Peyer's patch (tissue), 4 donors: ENCODE results near the gene EPHB4. TPM values are rescaled to one million over a fixed set of nuclear protein-coding genes. Genes with fewer than 3 reads are reported as not detected.

Source experiments
- DNase-seq, 3 donors: peaks; one replicate each; pipeline ENCODE4 v3.0.0-alpha.2; 2017 to 2019
- H3K27ac ChIP-seq, 4 donors: fragments of 200-600 bp; sonication (generic); one replicate each; pipeline ENCODE4 v1.5.1; 2016 to 2019
- H3K27me3 ChIP-seq, 2 donors: fragments of 200-600 bp; sonication (generic); one replicate each; pipeline ENCODE4 v1.5.1; 2019
- H3K36me3 ChIP-seq, 3 donors: fragments of 200-600 bp; sonication (generic); one replicate each; pipeline ENCODE4 v1.5.1; 2016 to 2019
- H3K4me1 ChIP-seq, 4 donors: fragments of 200-600 bp; sonication (generic); one replicate each; pipeline ENCODE4 v1.5.1; 2016 to 2019
- H3K4me3 ChIP-seq, 4 donors: fragments of 200-600 bp; sonication (generic); 1 replicate in 3 of 4; 2 replicates in 1 of 4; pipeline ENCODE4 v1.5.1; 2016 to 2019; ENCODE audit warnings: mild to moderate bottlenecking in 1 of 4
- H3K9me3 ChIP-seq, 4 donors: fragments of 200-600 bp; sonication (generic); one replicate each; pipeline ENCODE4 v1.5.1; 2016 to 2019; ENCODE audit warnings: mild to moderate bottlenecking in 1 of 4
- CTCF ChIP-seq, 6 experiments: fragments of 450-650 bp in 4 of 6; fragments of 200-600 bp in 2 of 6; sonication (generic) in 1 of 6; IDR thresholded peaks; one replicate each; pipeline ENCODE4 v1.5.1; 2017 to 2019; ENCODE audit warnings: antibody characterized with exemption in 6 of 6, mild to moderate bottlenecking in 3 of 6, moderate library complexity in 1 of 6
- POLR2A ChIP-seq, 2 donors: fragments of 450-650 bp; IDR thresholded peaks; one replicate each; pipeline ENCODE4 v1.5.1; 2017; ENCODE audit warnings: antibody characterized with exemption in 2 of 2, mild to moderate bottlenecking in 2 of 2, moderate library complexity in 2 of 2
- total RNA-seq, 4 donors: library from RNA; depleted of rRNA; stranded (reverse); fragments of >200 nt; gene quantifications; one replicate each; pipeline ENCODE4 v1.1.0, GENCODE V29; 2016

EPHB4 gene
- total RNA-seq, 4 donors from 2014 or later = 10.3 to 48.7 (median 31.7) TPM

GRCh38 chr7:100802951-100803350, 24.4 kb downstream of the EPHB4 start:
- H3K36me3 ChIP-seq = peaks cover 0 to 31% (median 0%) of the 10 kb centered on the region in 3 donors
- no peak for DNase-seq
- H3K27ac ChIP-seq = peak overlapping the region; percentile 22 to 72 (median 46)
- no peaks in the 10 kb centered on the region for H3K27me3 ChIP-seq
- peaks cover 0 to 43% (median 7%) of the 10 kb centered on the region in 4 donors for H3K4me1 ChIP-seq
- H3K4me3 ChIP-seq = peak overlapping the region in 1 of 4 donors; percentile 32
- TF ChIP-seq CTCF (IDR thresholded peaks at IDR 0.05) (no peak), POLR2A (IDR thresholded peaks at IDR 0.05) (no peak)
- H3K9me3 ChIP-seq = no peaks in the 10 kb centered on the region

GRCh38 chr7:100801833-100802568, 25.3 kb downstream of the EPHB4 start:
- H3K9me3 ChIP-seq = no peaks in the 10 kb centered on the region
- TF ChIP-seq CTCF (IDR thresholded peaks at IDR 0.05) = no peak
- TF ChIP-seq POLR2A (IDR thresholded peaks at IDR 0.05) = peak in 1 of 2 donors; percentile 38
- DNase-seq = peak in 2 of 3 donors; percentile 77 to 83
- peaks cover 0 to 43% (median 7%) of the 10 kb centered on the region in 4 donors for H3K4me1 ChIP-seq
- H3K27ac ChIP-seq = peak overlapping the region in 2 of 4 donors; percentile 57 to 59
- no peak overlapping the region for H3K4me3 ChIP-seq
- peaks cover 0 to 22% (median 0%) of the 10 kb centered on the region in 3 donors for H3K36me3 ChIP-seq
- H3K27me3 ChIP-seq = no peaks in the 10 kb centered on the region

GRCh38 chr7:100799037-100799896, 28.1 kb downstream of the EPHB4 start:
- TF ChIP-seq POLR2A (IDR thresholded peaks at IDR 0.05) (no peak), CTCF (IDR thresholded peaks at IDR 0.05) (peak; percentile 36 to 80 (median 70))
- no peaks in the 10 kb centered on the region for H3K36me3 ChIP-seq
- H3K27me3 ChIP-seq = no peaks in the 10 kb centered on the region
- H3K4me1 ChIP-seq = peaks cover 0 to 43% (median 7%) of the 10 kb centered on the region in 4 donors
- DNase-seq = peak; percentile 42 to 81 (median 72)
- H3K4me3 ChIP-seq = no peak overlapping the region
- H3K27ac ChIP-seq = no peak overlapping the region
- H3K9me3 ChIP-seq = no peaks in the 10 kb centered on the region

- Histone ChIP-seq H3K27ac (no peak overlapping the region), H3K36me3 (no peaks in the 10 kb centered on the region), H3K9me3 (no peaks in the 10 kb centered on the region), H3K4me1 (peaks cover 0 to 2% (median 0%) of the 10 kb centered on the region in 4 donors), H3K27me3 (no peaks in the 10 kb centered on the region), H3K4me3 (no peak overlapping the region)
- no peak for DNase-seq
- TF ChIP-seq POLR2A (IDR thresholded peaks at IDR 0.05) (no peak), CTCF (IDR thresholded peaks at IDR 0.05) (no peak)
These were observed 32.6 kb downstream of the EPHB4 start for GRCh38 chr7:100794741-100795140.

- no peak for DNase-seq
- no peak overlapping the region for H3K27ac ChIP-seq
- TF ChIP-seq CTCF (IDR thresholded peaks at IDR 0.05) = no peak
- TF ChIP-seq POLR2A (IDR thresholded peaks at IDR 0.05) = no peak
- no peak overlapping the region for H3K4me3 ChIP-seq
- no peaks in the 10 kb centered on the region for H3K4me1 ChIP-seq
- H3K9me3 ChIP-seq = no peaks in the 10 kb centered on the region
- H3K36me3 ChIP-seq = no peaks in the 10 kb centered on the region
- no peaks in the 10 kb centered on the region for H3K27me3 ChIP-seq
These were observed 33.3 kb downstream of the EPHB4 start for GRCh38 chr7:100793806-100794660.
